Tibial nerve (tissue), 4 donors: ENCODE measurements around the gene CSKMT. TPM values are rescaled to one million over a fixed set of nuclear protein-coding genes. Genes with fewer than 3 reads are reported as not detected.
A peak's percentile ranks its signal among the peaks of the same experiment; 100 is the strongest.

Source experiments
- DNase-seq, 2 donors: peaks; one replicate each; pipeline ENCODE4 v3.0.0-alpha.2; 2019; ENCODE audit warnings: low spot score in 2 of 2
- H3K27ac ChIP-seq, 4 donors: fragments of 200-600 bp; sonication (generic) in 3 of 4; one replicate each; pipeline ENCODE4 v1.5.1; 2017 to 2019; ENCODE audit warnings: mild to moderate bottlenecking in 1 of 4
- H3K27me3 ChIP-seq, 2 donors: fragments of 200-600 bp; sonication (generic) in 1 of 2; one replicate each; pipeline versions ENCODE4 v1.5.1 to v1.6.0; 2017 to 2019
- H3K36me3 ChIP-seq, 3 donors: fragments of 200-600 bp; sonication (generic); one replicate each; pipeline ENCODE4 v1.5.1; 2018 to 2019
- H3K4me1 ChIP-seq, 4 donors: fragments of 200-600 bp; sonication (generic) in 3 of 4; one replicate each; pipeline ENCODE4 v1.5.1; 2017 to 2019
- H3K4me3 ChIP-seq, 4 donors: fragments of 200-600 bp; sonication (generic) in 3 of 4; one replicate each; pipeline ENCODE4 v1.5.1; 2017 to 2019; ENCODE audit warnings: mild to moderate bottlenecking in 1 of 4, moderate library complexity in 1 of 4
- H3K9me3 ChIP-seq, 4 donors: fragments of 200-600 bp; sonication (generic) in 3 of 4; one replicate each; pipeline ENCODE4 v1.5.1; 2017 to 2019
- EP300 ChIP-seq, 2 donors: sonication (generic); formaldehyde crosslinking; IDR thresholded peaks; one replicate each; pipeline ENCODE4 v1.6.1; 2017; ENCODE audit warnings: antibody characterized with exemption in 2 of 2, mild to moderate bottlenecking in 1 of 2
- POLR2A ChIP-seq, 2 donors: fragments of 450-650 bp; IDR thresholded peaks; one replicate each; pipeline ENCODE4 v1.6.1; 2017; ENCODE audit warnings: antibody characterized with exemption in 2 of 2, mild to moderate bottlenecking in 2 of 2, moderate library complexity in 2 of 2
- WGBS, 2 donors: methylation state at CpG; one replicate each; pipeline ENCODE4 v1.1.5; 2018; 5-methylcytosine and 5-hydroxymethylcytosine counted together
- total RNA-seq, 4 donors: library from RNA; depleted of rRNA; stranded (reverse); fragments of >200 nt; gene quantifications; one replicate each; pipeline ENCODE4 v1.1.0, GENCODE V29; 2016
- TF ChIP-seq, protein P1 (sequence below), 5 experiments: fragments of 200-600 bp in 3 of 5; fragments of 450-650 bp in 2 of 5; sonication (generic) in 3 of 5; IDR thresholded peaks; one replicate each; pipeline ENCODE4 v1.5.1; 2016 to 2019; ENCODE audit warnings: antibody characterized with exemption in 5 of 5, mild to moderate bottlenecking in 3 of 5, moderate library complexity in 2 of 5

CSKMT gene
- total RNA-seq, 4 donors from 2014 or later = 2.6 to 17.0 (median 5.7) TPM

DNA sequence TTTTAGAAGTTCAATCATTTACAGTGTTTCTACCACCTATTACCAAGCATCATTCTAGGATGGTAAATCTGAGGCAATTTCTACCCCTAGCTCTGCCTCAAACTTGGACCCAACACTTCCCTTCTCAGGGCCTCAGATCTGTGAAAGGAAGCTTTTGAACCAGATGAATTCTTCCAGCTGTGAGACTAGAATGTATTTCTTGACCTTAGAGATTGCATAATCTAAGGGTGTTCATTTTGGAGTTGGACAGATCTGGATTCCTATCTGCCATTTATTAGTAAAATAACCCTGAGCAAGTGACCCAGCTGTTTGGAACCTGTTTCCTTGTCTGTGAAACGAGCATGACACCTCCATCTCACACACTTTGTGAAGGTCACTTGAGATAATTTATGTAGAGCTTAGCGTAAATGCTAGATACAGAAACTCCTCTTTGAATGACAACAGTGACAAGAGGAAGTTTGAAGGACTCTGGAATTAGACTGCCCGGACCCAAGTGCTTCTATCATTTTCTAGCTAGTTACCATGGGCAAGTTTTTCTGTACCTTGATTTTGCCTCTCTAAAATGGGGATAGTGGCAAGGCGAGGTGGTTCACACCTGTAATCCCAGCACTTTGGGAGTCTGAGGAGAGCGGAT lies 8.2 kb upstream of the CSKMT start:
- H3K27me3 ChIP-seq = no peaks in the 10 kb centered on the region
- H3K4me3 ChIP-seq = no peak overlapping the region
- H3K36me3 ChIP-seq = peaks cover 0 to 4% (median 0%) of the 10 kb centered on the region in 3 donors
- 62 to 66% methylated on average over 5 of the region's 5 CpGs for WGBS, 2 donors
- no peak overlapping the region for H3K27ac ChIP-seq
- H3K9me3 ChIP-seq = no peaks in the 10 kb centered on the region
- no peak for DNase-seq
- TF ChIP-seq, protein P1, sequence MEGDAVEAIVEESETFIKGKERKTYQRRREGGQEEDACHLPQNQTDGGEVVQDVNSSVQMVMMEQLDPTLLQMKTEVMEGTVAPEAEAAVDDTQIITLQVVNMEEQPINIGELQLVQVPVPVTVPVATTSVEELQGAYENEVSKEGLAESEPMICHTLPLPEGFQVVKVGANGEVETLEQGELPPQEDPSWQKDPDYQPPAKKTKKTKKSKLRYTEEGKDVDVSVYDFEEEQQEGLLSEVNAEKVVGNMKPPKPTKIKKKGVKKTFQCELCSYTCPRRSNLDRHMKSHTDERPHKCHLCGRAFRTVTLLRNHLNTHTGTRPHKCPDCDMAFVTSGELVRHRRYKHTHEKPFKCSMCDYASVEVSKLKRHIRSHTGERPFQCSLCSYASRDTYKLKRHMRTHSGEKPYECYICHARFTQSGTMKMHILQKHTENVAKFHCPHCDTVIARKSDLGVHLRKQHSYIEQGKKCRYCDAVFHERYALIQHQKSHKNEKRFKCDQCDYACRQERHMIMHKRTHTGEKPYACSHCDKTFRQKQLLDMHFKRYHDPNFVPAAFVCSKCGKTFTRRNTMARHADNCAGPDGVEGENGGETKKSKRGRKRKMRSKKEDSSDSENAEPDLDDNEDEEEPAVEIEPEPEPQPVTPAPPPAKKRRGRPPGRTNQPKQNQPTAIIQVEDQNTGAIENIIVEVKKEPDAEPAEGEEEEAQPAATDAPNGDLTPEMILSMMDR (IDR thresholded peaks at IDR 0.05) = no peak
- no peak for TF ChIP-seq POLR2A (IDR thresholded peaks at IDR 0.05)
- TF ChIP-seq EP300 (IDR thresholded peaks at IDR 0.05) = no peak
- H3K4me1 ChIP-seq = peaks cover 0 to 8% (median 6%) of the 10 kb centered on the region in 4 donors

DNA sequence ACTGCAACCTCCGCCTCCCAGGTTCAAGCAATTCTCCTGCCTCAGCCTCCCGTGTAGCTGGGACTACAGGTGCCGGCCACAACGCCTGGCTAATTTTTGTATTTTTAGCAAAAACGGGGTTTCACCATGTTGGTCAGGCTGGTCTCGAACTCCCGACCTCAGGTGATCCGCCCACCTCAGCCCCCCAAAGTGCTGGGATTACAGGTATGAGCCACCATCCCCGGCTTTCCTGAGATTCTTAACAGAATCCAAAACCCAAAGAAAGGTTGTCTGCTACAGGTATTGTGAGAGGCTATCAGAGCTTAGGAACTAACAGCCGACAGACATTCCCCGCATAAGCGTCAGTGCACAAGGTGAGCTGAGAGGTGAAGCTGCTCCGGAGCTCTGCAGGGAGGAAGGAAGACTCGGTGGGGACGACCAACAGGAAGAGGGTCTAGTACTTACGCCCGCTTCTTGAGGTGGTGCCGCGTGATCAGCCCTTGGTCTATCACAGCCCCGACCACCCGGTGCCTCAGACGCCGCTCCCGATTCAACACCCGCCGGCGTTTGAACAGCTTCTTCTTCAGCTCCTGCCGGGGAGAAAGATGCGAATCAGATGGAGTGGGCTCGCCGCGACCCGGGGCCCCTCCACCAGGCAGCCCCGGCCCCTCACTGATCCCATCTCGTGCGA lies 572 bp upstream of the CSKMT start:
- H3K27me3 ChIP-seq = no peaks in the 10 kb centered on the region
- no peak for DNase-seq
- 2 to 4% methylated on average over 23 to 25 of the region's 36 CpGs for WGBS, 2 donors

DNA sequence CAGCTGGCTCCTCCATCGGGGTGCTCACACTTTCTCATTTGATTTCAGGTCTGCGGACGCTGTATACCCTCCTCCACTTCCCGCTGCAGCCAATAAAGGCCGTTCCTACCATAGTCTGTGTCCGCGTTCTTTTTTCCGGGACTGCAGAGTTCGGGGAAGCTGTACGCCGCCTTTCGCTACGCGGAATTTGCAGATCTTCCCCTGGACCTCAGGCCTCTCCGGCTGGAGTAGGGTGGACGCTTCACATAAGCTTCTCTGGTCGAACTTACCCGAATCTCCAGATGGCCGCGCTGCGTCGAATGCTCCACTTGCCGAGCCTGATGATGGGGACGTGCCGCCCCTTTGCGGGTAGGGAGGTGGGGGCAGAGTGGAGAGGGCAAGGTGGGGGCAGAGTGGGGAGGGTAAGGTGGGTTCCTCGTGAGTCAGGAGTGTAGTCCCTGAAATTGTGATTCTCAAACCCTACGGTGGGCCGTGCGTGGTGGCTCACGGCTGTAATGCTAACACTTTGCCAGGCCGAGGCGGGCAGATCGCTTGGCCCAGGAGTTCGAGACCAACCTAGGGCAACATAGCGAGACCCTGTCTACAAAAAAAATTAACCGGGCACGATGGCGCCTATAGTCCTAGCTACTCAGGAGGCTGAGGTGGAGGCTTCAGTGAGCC lies 617 bp downstream of the CSKMT start:
- DNase-seq = peak in 1 of 2 donors; percentile 33
- 5 to 6% methylated on average over 36 to 38 of the region's 39 CpGs for WGBS, 2 donors
- Histone ChIP-seq H3K27me3 (no peaks in the 10 kb centered on the region), H3K36me3 (peaks cover 0 to 36% (median 0%) of the 10 kb centered on the region in 3 donors), H3K27ac (peak overlapping the region; percentile 53 to 93 (median 92)), H3K4me3 (peak overlapping the region; percentile 60 to 94 (median 75)), H3K9me3 (no peaks in the 10 kb centered on the region), H3K4me1 (peaks cover 0 to 52% (median 30%) of the 10 kb centered on the region in 4 donors)
- TF ChIP-seq EP300 (IDR thresholded peaks at IDR 0.05) = no peak
- TF ChIP-seq, protein P1 (IDR thresholded peaks at IDR 0.05) = no peak
- no peak for TF ChIP-seq POLR2A (IDR thresholded peaks at IDR 0.05)

More for the DNA sequence above, 572 bp upstream of the CSKMT start:
- TF ChIP-seq EP300 (IDR thresholded peaks at IDR 0.05) (no peak), POLR2A (IDR thresholded peaks at IDR 0.05) (no peak)
- TF ChIP-seq, protein P1 (IDR thresholded peaks at IDR 0.05) = no peak
- peak overlapping the region; percentile 60 to 94 (median 75) for H3K4me3 ChIP-seq
- H3K4me1 ChIP-seq = peaks cover 0 to 41% (median 24%) of the 10 kb centered on the region in 4 donors
- H3K27ac ChIP-seq = peak overlapping the region; percentile 53 to 93 (median 92)
- H3K9me3 ChIP-seq = no peaks in the 10 kb centered on the region
- H3K36me3 ChIP-seq = peaks cover 0 to 36% (median 0%) of the 10 kb centered on the region in 3 donors

DNA sequence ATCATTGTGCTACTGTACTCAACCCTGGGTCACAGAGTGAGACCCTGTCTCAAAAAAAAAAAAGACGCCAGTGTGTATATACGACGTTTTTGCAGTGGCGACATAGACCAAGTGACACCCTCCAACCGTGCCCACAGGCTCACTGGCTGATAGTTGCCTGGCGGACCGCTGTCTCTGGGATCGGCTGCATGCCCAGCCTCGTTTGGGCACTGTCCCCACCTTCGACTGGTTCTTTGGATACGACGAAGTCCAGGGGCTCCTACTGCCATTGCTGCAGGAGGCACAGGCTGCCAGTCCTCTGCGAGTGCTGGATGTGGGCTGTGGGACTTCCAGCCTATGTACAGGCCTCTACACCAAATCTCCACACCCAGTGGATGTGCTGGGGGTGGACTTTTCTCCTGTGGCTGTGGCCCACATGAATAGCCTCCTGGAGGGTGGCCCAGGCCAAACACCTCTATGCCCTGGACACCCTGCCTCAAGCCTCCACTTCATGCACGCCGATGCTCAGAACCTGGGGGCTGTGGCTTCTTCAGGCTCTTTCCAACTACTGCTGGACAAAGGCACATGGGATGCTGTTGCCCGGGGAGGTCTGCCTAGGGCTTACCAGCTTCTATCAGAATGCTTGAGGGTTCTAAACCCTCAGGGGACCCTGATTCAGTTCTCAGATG lies 1.3 kb downstream of the CSKMT start:
- 56 to 64% methylated on average over 16 of the region's 16 CpGs for WGBS, 2 donors
- Histone ChIP-seq H3K9me3 (no peaks in the 10 kb centered on the region), H3K4me3 (peak overlapping the region; percentile 60 to 94 (median 75)), H3K27me3 (no peaks in the 10 kb centered on the region), H3K27ac (peak overlapping the region in 3 of 4 donors; percentile 91 to 93 (median 93)), H3K36me3 (peaks cover 0 to 36% (median 0%) of the 10 kb centered on the region in 3 donors), H3K4me1 (peaks cover 0 to 56% (median 32%) of the 10 kb centered on the region in 4 donors)
- no peak for DNase-seq
- TF ChIP-seq EP300 (IDR thresholded peaks at IDR 0.05) = no peak
- no peak for TF ChIP-seq POLR2A (IDR thresholded peaks at IDR 0.05)
- TF ChIP-seq, protein P1 (IDR thresholded peaks at IDR 0.05) = no peak
